HEK293T (cell line): ENCODE measurements around the gene GFPT2.

ENCODE experiments used
- ARNT ChIP-seq: fragments of 450-650 bp; IDR thresholded peaks from 2 replicates; pipeline ENCODE4 v1.6.1; 2017; ENCODE audit warnings: mild to moderate bottlenecking
- BHLHE40 ChIP-seq: fragments of 450-650 bp; IDR thresholded peaks from 2 replicates; pipeline ENCODE4 v1.6.1; 2016; ENCODE audit warnings: mild to moderate bottlenecking, moderate library complexity, borderline replicate concordance
- CTBP1 ChIP-seq: fragments of 450-650 bp; IDR thresholded peaks from 2 replicates; pipeline ENCODE4 v1.6.1; 2016; ENCODE audit warnings: borderline replicate concordance
- FOXK2 ChIP-seq: fragments of 450-650 bp; IDR thresholded peaks from 2 replicates; pipeline ENCODE4 v1.6.1; 2016; ENCODE audit warnings: mild to moderate bottlenecking
- FOXM1 ChIP-seq: fragments of 450-650 bp; IDR thresholded peaks from 2 replicates; pipeline ENCODE4 v1.6.1; 2017; ENCODE audit warnings: mild to moderate bottlenecking, borderline replicate concordance
- HDGF ChIP-seq: fragments of 450-650 bp; IDR thresholded peaks from 2 replicates; pipeline ENCODE4 v1.6.1; 2017; ENCODE audit warnings: antibody characterized with exemption, borderline replicate concordance
- L3MBTL2 ChIP-seq: fragments of 450-650 bp; conservative IDR thresholded peaks from 2 replicates; pipeline ENCODE4 v1.6.1; 2016; ENCODE audit warnings: mild to moderate bottlenecking
- NFRKB ChIP-seq: fragments of 450-650 bp; IDR thresholded peaks from 2 replicates; pipeline ENCODE4 v1.6.1; 2016; ENCODE audit warnings: mild to moderate bottlenecking, moderate library complexity
- SP1 ChIP-seq: fragments of 450-650 bp; IDR thresholded peaks from 2 replicates; pipeline ENCODE4 v1.6.1; 2017
- SUZ12 ChIP-seq: fragments of 450-650 bp; IDR thresholded peaks from 2 replicates; pipeline ENCODE4 v1.6.1; 2016; ENCODE audit warnings: mild to moderate bottlenecking
- TARDBP ChIP-seq: fragments of 450-650 bp; IDR thresholded peaks from 2 replicates; pipeline ENCODE4 v1.6.1; 2016
- ZNF384 ChIP-seq: fragments of 450-650 bp; IDR thresholded peaks from 2 replicates; pipeline ENCODE4 v1.6.1; 2016
- TF ChIP-seq, protein P1 (sequence below): fragments of 450-650 bp; IDR thresholded peaks from 2 replicates; pipeline ENCODE4 v1.6.1; 2016

DNA sequence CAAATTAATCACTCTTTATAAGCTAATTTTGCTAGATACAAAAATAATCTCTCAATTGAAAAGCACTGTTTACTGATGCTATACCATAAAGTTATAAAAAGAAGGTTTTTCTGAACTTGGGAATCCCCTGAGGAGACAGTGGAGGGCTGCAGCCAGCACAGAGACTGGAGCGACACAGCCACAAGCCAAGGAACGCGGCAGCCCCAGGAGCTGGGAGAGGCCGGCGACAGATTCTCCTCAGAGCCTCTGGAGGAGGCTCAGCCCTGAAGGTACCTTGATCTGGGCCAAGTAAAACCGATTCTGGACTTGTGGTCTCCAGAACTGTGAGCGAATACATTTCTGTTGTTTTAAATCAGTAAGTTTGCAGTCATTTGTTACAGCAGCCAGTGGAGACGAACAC lies 3.7 kb downstream of the GFPT2 start:
- TF ChIP-seq ZNF384: no peak
- no peak for TF ChIP-seq NFRKB
- no peak for TF ChIP-seq ARNT
- no peak for TF ChIP-seq HDGF
- no peak for TF ChIP-seq SP1
- no peak for TF ChIP-seq FOXM1
- no peak for TF ChIP-seq FOXK2
- TF ChIP-seq SUZ12: no peak
- TF ChIP-seq BHLHE40: no peak
- TF ChIP-seq TARDBP: no peak
- no peak for TF ChIP-seq L3MBTL2
- no peak for TF ChIP-seq CTBP1
- TF ChIP-seq, protein P1, sequence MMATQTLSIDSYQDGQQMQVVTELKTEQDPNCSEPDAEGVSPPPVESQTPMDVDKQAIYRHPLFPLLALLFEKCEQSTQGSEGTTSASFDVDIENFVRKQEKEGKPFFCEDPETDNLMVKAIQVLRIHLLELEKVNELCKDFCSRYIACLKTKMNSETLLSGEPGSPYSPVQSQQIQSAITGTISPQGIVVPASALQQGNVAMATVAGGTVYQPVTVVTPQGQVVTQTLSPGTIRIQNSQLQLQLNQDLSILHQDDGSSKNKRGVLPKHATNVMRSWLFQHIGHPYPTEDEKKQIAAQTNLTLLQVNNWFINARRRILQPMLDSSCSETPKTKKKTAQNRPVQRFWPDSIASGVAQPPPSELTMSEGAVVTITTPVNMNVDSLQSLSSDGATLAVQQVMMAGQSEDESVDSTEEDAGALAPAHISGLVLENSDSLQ: no peak
